Heart left ventricle (tissue), 13 donors: Measurements from ENCODE around the gene DHX38.

Experiments used
- CTCF ChIP-seq, 12 donors: fragments of 200-600 bp; sonication (generic) in 4 of 12; IDR thresholded peaks; one replicate each; pipeline versions ENCODE4 v1.5.0 to v1.8.0; 2018 to 2022; ENCODE audit warnings: antibody characterized with exemption in 12 of 12, mild to moderate bottlenecking in 5 of 12
- POLR2A ChIP-seq, 2 donors: fragments of 450-650 bp; IDR thresholded peaks; one replicate each; pipeline ENCODE4 v1.6.1; 2017; ENCODE audit warnings: antibody characterized with exemption in 2 of 2, mild to moderate bottlenecking in 2 of 2, moderate library complexity in 2 of 2
- donor health status: ischemic (EF 13 %, LVEDD 7.1; RV severe dilation, severe dysfunction).
- donor health status: DM: no; HTN: yes; CAD: no.
- donor health status: DM: no; HTN: no; CAD: no.
- donor health status: ischemic (EF 25% LVEDD 6.9; RV normal size, moderate dysfunction).
- donor health status: ischemic (EF 25% LVEDD 5.7; RV mildly dilated, moderate dysfunction).
- donor health status: ischemic (EF 35%, LVEDD 5.7; RV mildly dilated, moderate dysfunction).
- donor health status: nonischemic (EF 11% LVEDD 7.7; RV severe dilation, severe dysfunction).
- donor health status: DM: yes; HTN: yes; CAD: no.
- donor health status: PGD.
- donor health status: ischemic (EF 29% LVEDD 5.4; RV normal size, mild dysfunction).
- donor health status: nonischemic (EF 23%, LVEDD 6.1; RV moderate dilation, normal function).

GRCh38 chr16:72093448-72094265 is at the start of gene DHX38, which contains the start of gene TXNL4B:
- TF ChIP-seq CTCF (IDR thresholded peaks at IDR 0.05) (no peak), POLR2A (IDR thresholded peaks at IDR 0.05) (peak; percentile 66 to 84)
